ENCODE results near the gene NKD2.

- TF ChIP-seq, protein P1, sequence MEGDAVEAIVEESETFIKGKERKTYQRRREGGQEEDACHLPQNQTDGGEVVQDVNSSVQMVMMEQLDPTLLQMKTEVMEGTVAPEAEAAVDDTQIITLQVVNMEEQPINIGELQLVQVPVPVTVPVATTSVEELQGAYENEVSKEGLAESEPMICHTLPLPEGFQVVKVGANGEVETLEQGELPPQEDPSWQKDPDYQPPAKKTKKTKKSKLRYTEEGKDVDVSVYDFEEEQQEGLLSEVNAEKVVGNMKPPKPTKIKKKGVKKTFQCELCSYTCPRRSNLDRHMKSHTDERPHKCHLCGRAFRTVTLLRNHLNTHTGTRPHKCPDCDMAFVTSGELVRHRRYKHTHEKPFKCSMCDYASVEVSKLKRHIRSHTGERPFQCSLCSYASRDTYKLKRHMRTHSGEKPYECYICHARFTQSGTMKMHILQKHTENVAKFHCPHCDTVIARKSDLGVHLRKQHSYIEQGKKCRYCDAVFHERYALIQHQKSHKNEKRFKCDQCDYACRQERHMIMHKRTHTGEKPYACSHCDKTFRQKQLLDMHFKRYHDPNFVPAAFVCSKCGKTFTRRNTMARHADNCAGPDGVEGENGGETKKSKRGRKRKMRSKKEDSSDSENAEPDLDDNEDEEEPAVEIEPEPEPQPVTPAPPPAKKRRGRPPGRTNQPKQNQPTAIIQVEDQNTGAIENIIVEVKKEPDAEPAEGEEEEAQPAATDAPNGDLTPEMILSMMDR (IDR thresholded peaks at IDR 0.05) = no peak
- TF ChIP-seq POLR2A (IDR thresholded peaks at IDR 0.05) = no peak
Measured at GRCh38 chr5:1056611-1057484, 48.2 kb downstream of the NKD2 start.
